ENCODE measurements around the gene SOX5. TPM values are rescaled to one million over a fixed set of nuclear protein-coding genes. Genes with fewer than 3 reads are reported as not detected.

Gene SOX5
- total RNA-seq, 1 donor from 2014 or later: 21.1 TPM

- H3K4me3 ChIP-seq: no peak overlapping the region
- TF ChIP-seq POLR2AphosphoS5 (IDR thresholded peaks at IDR 0.05; ENCODE audit: insufficient read depth in 1 of 2, low read depth in 1 of 2) (no peak), POLR2A (IDR thresholded peaks at IDR 0.05) (no peak)
- TF ChIP-seq, protein P1, sequence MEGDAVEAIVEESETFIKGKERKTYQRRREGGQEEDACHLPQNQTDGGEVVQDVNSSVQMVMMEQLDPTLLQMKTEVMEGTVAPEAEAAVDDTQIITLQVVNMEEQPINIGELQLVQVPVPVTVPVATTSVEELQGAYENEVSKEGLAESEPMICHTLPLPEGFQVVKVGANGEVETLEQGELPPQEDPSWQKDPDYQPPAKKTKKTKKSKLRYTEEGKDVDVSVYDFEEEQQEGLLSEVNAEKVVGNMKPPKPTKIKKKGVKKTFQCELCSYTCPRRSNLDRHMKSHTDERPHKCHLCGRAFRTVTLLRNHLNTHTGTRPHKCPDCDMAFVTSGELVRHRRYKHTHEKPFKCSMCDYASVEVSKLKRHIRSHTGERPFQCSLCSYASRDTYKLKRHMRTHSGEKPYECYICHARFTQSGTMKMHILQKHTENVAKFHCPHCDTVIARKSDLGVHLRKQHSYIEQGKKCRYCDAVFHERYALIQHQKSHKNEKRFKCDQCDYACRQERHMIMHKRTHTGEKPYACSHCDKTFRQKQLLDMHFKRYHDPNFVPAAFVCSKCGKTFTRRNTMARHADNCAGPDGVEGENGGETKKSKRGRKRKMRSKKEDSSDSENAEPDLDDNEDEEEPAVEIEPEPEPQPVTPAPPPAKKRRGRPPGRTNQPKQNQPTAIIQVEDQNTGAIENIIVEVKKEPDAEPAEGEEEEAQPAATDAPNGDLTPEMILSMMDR (IDR thresholded peaks at IDR 0.05): no peak
- no peak for DNase-seq (ENCODE audit: extremely low spot score in 2 of 2)
- intact Hi-C loops (cut with DNase I): no loop called here
- H3K36me3 ChIP-seq: no peaks in the 10 kb centered on the region
- H3K27ac ChIP-seq: no peak overlapping the region
- H3K4me1 ChIP-seq: no peaks in the 10 kb centered on the region
- no peaks in the 10 kb centered on the region for H3K9me3 ChIP-seq
- H3K27me3 ChIP-seq: no peaks in the 10 kb centered on the region
These were observed 10.4 kb upstream of the SOX5 start for GRCh38 chr12:23959826-23960225.

GRCh38 chr12:23954332-23954731 is 4.9 kb upstream of the SOX5 start:
- intact Hi-C loops (cut with DNase I): no loop called here
- Histone ChIP-seq H3K4me1 (peaks cover 16% of the 10 kb centered on the region), H3K36me3 (no peaks in the 10 kb centered on the region), H3K9me3 (no peaks in the 10 kb centered on the region), H3K27ac (no peak overlapping the region), H3K27me3 (no peaks in the 10 kb centered on the region), H3K4me3 (no peak overlapping the region)
- TF ChIP-seq POLR2A (IDR thresholded peaks at IDR 0.05): no peak
- TF ChIP-seq, protein P1 (IDR thresholded peaks at IDR 0.05): no peak
- no peak for TF ChIP-seq POLR2AphosphoS5 (IDR thresholded peaks at IDR 0.05; ENCODE audit: insufficient read depth in 1 of 2, low read depth in 1 of 2)
- DNase-seq (ENCODE audit: extremely low spot score in 2 of 2): no peak

DNA sequence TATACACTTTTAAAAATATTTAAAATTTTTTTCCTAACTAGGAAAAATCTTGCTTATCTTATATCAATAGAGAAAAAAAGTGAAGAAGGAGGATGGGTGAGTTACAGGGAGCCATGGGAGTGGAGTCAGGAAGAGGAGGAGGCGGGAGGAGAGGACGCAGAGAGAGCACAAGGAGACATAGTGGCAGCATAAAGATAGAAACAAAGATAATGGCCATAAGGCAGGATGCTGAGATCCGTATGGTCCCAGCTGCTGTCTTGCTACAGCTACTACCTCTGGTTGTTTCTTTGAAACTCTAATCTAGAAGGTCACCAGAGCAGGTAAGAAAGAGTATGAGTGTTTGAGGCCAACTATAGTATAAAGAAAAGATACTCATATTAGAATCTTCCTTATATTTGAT is 2.6 kb upstream of the SOX5 start:
- Histone ChIP-seq H3K4me3 (no peak overlapping the region), H3K27ac (no peak overlapping the region), H3K4me1 (peaks cover 17% of the 10 kb centered on the region), H3K27me3 (no peaks in the 10 kb centered on the region), H3K36me3 (no peaks in the 10 kb centered on the region), H3K9me3 (no peaks in the 10 kb centered on the region)
- DNase-seq (ENCODE audit: extremely low spot score in 2 of 2): no peak
- no peak for TF ChIP-seq POLR2AphosphoS5 (IDR thresholded peaks at IDR 0.05; ENCODE audit: insufficient read depth in 1 of 2, low read depth in 1 of 2)
- TF ChIP-seq, protein P1 (IDR thresholded peaks at IDR 0.05): no peak
- TF ChIP-seq POLR2A (IDR thresholded peaks at IDR 0.05): no peak
- intact Hi-C loops (cut with DNase I): no loop called here

- no peaks in the 10 kb centered on the region for H3K27me3 ChIP-seq
- no peak for DNase-seq (ENCODE audit: extremely low spot score in 2 of 2)
- peak overlapping the region; percentile 38 to 40 for H3K4me3 ChIP-seq
- no peak for TF ChIP-seq POLR2A (IDR thresholded peaks at IDR 0.05)
- no peak for TF ChIP-seq POLR2AphosphoS5 (IDR thresholded peaks at IDR 0.05; ENCODE audit: insufficient read depth in 1 of 2, low read depth in 1 of 2)
- TF ChIP-seq, protein P1 (IDR thresholded peaks at IDR 0.05): no peak
- H3K4me1 ChIP-seq: peaks cover 17% of the 10 kb centered on the region
- H3K36me3 ChIP-seq: no peaks in the 10 kb centered on the region
- H3K27ac ChIP-seq: no peak overlapping the region
- no peaks in the 10 kb centered on the region for H3K9me3 ChIP-seq
- intact Hi-C loops (cut with DNase I): no loop called here
These were observed 1.4 kb upstream of the SOX5 start for GRCh38 chr12:23950775-23951451.

GRCh38 chr12:23950210-23950774 is 822 bp upstream of the SOX5 start:
- TF ChIP-seq POLR2AphosphoS5 (IDR thresholded peaks at IDR 0.05; ENCODE audit: insufficient read depth in 1 of 2, low read depth in 1 of 2): no peak
- TF ChIP-seq POLR2A (IDR thresholded peaks at IDR 0.05): no peak
- Histone ChIP-seq H3K36me3 (no peaks in the 10 kb centered on the region), H3K4me1 (peaks cover 17% of the 10 kb centered on the region), H3K4me3 (peak overlapping the region; percentile 38 to 40), H3K9me3 (no peaks in the 10 kb centered on the region), H3K27ac (no peak overlapping the region), H3K27me3 (no peaks in the 10 kb centered on the region)
- DNase-seq (ENCODE audit: extremely low spot score in 2 of 2): no peak
- intact Hi-C loops (cut with DNase I): no loop called here

Data from vagina (tissue), 2 donors.